Nephron (organoid): ENCODE results near the gene NHS.

Experiments used
- H3K27ac Mint-ChIP-seq, 3 experiments: 2 replicates each; pipeline ENCODE4 v1.8.0; 2020; ENCODE audit warnings: mixed read lengths in 3 of 3, mild to moderate bottlenecking in 2 of 3, moderate library complexity in 1 of 3
- H3K27me3 Mint-ChIP-seq: 2 replicates; pipeline ENCODE4 v1.8.0; 2021; ENCODE audit warnings: low read depth, mild to moderate bottlenecking, moderate library complexity, mixed read lengths
- H3K36me3 Mint-ChIP-seq: 2 replicates; pipeline ENCODE4 v1.8.0; 2020; ENCODE audit warnings: low read depth, mixed read lengths
- H3K4me1 Mint-ChIP-seq: 2 replicates; pipeline ENCODE4 v1.8.0; 2020; ENCODE audit warnings: mixed read lengths
- H3K4me3 Mint-ChIP-seq, 3 experiments: 2 replicates each; pipeline ENCODE4 v1.8.0; 2020; ENCODE audit warnings: mild to moderate bottlenecking in 3 of 3, mixed read lengths in 3 of 3, moderate library complexity in 2 of 3
- H3K9me3 Mint-ChIP-seq: 2 replicates; pipeline ENCODE4 v1.8.0; 2020; ENCODE audit warnings: mixed read lengths
- TF ChIP-seq, protein P1 (sequence below), 3 experiments: fragments of 200-600 bp; sonication (generic); IDR thresholded peaks; one replicate each; pipeline ENCODE4 v1.5.0; 2021; ENCODE audit warnings: antibody characterized with exemption in 3 of 3; ENCODE audit not compliant: unreplicated experiment in 3 of 3

Gene NHS

DNA sequence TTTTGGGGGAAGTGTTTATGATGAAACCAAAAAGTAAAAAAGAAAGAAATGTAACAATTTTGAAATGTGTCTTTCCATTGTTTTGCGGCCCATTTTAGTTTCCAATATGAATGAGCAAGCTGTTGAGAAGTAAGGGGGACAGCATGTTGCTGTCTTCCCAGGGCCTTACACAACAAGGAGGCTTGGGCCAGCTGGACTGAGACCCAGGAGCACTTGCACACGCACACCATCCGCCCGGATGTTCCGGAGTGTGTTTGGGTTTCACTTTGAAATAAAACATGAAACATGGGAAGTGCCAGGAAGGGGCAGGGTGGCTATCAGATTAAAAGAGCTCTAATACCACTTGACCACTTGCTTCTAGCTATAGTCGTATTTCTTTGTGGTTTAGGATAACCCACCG lies 144.4 kb downstream of the NHS start:
- TF ChIP-seq, protein P1, sequence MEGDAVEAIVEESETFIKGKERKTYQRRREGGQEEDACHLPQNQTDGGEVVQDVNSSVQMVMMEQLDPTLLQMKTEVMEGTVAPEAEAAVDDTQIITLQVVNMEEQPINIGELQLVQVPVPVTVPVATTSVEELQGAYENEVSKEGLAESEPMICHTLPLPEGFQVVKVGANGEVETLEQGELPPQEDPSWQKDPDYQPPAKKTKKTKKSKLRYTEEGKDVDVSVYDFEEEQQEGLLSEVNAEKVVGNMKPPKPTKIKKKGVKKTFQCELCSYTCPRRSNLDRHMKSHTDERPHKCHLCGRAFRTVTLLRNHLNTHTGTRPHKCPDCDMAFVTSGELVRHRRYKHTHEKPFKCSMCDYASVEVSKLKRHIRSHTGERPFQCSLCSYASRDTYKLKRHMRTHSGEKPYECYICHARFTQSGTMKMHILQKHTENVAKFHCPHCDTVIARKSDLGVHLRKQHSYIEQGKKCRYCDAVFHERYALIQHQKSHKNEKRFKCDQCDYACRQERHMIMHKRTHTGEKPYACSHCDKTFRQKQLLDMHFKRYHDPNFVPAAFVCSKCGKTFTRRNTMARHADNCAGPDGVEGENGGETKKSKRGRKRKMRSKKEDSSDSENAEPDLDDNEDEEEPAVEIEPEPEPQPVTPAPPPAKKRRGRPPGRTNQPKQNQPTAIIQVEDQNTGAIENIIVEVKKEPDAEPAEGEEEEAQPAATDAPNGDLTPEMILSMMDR (IDR thresholded peaks at IDR 0.05; ENCODE audit: unreplicated experiment in 3 of 3): no peak
- Mint-ChIP-seq H3K27ac (peak overlapping the region; percentile 16 to 71 (median 16)), H3K36me3 (no peaks in the 10 kb centered on the region), H3K27me3 (peaks cover 5% of the 10 kb centered on the region), H3K4me3 (no peak overlapping the region), H3K4me1 (peaks cover 26% of the 10 kb centered on the region), H3K9me3 (peaks cover 3% of the 10 kb centered on the region)

- Mint-ChIP-seq H3K4me1 (peaks cover 33% of the 10 kb centered on the region), H3K27me3 (peaks cover 5% of the 10 kb centered on the region), H3K27ac (peak overlapping the region; percentile 19 to 82 (median 71)), H3K9me3 (peaks cover 3% of the 10 kb centered on the region), H3K4me3 (peak overlapping the region in 1 of 3 experiments; percentile 39), H3K36me3 (no peaks in the 10 kb centered on the region)
- TF ChIP-seq, protein P1 (IDR thresholded peaks at IDR 0.05; ENCODE audit: unreplicated experiment in 3 of 3): no peak
These were observed 145.1 kb downstream of the NHS start for GRCh38 chrX:17520016-17520615.

- TF ChIP-seq, protein P1 (IDR thresholded peaks at IDR 0.05; ENCODE audit: unreplicated experiment in 3 of 3): no peak
- Mint-ChIP-seq H3K27ac (peak overlapping the region; percentile 24 to 66 (median 34)), H3K36me3 (no peaks in the 10 kb centered on the region), H3K4me3 (no peak overlapping the region), H3K9me3 (peaks cover 3% of the 10 kb centered on the region), H3K27me3 (peaks cover 5% of the 10 kb centered on the region), H3K4me1 (peaks cover 48% of the 10 kb centered on the region)
These were observed 147.1 kb downstream of the NHS start for GRCh38 chrX:17521871-17522693.

GRCh38 chrX:17525266-17525665 lies 150.3 kb downstream of the NHS start:
- TF ChIP-seq, protein P1 (IDR thresholded peaks at IDR 0.05; ENCODE audit: unreplicated experiment in 3 of 3): no peak
- H3K9me3 Mint-ChIP-seq: no peaks in the 10 kb centered on the region
- peaks cover 5% of the 10 kb centered on the region for H3K27me3 Mint-ChIP-seq
- peaks cover 63% of the 10 kb centered on the region for H3K4me1 Mint-ChIP-seq
- H3K36me3 Mint-ChIP-seq: no peaks in the 10 kb centered on the region
- H3K4me3 Mint-ChIP-seq: no peak overlapping the region
- H3K27ac Mint-ChIP-seq: peak overlapping the region; percentile 81 to 91 (median 86)

DNA sequence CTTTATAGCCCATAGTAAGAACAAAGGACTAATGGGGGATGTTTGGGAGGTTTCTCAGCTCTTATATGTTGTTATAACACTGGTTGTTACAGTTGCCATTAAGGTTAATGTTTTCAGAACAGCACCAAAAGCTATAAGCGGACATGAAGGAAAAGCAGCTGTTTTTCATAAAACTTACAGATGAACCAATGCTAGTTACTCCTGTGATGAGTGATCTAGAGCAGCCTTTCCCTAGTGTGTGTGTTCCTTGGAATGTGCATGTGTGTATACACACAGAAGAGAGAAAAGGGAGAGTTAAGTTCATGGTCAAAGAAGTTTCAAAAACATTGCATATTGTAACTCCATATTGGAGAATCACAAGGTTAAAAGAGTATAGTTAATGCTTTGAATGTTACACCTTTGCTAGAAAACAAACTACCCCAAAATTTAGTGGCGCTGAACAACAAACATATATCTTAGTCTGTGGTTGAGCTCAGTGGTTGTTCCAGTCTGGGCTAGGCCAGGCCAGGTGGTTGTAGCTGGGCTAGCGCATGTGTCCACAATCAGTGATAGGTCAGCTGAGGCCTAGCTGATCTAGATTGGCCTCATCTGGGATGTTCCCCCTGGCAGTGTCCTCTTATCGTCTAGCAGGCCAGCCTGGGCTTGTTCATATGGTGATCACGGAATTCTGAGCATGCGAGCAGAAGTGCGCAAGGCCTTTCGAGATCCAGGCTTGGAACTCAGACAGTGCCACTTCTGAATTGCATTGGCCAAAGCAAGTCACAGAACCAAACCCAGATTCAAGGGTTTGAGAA lies 151.0 kb downstream of the NHS start:
- H3K9me3 Mint-ChIP-seq: no peaks in the 10 kb centered on the region
- peaks cover 61% of the 10 kb centered on the region for H3K4me1 Mint-ChIP-seq
- H3K27ac Mint-ChIP-seq: peak overlapping the region; percentile 81 to 91 (median 86)

More for the DNA sequence above, 151.0 kb downstream of the NHS start:
- no peaks in the 10 kb centered on the region for H3K36me3 Mint-ChIP-seq
- H3K4me3 Mint-ChIP-seq: no peak overlapping the region
- peaks cover 5% of the 10 kb centered on the region for H3K27me3 Mint-ChIP-seq
- TF ChIP-seq, protein P1 (IDR thresholded peaks at IDR 0.05; ENCODE audit: unreplicated experiment in 3 of 3): no peak
